NCI-H748 treated with DMSO at 0.1 percent for 48 hours (cell line): ENCODE measurements around the gene MMP28.
"Not testable (repeated sequence)": the region's sequence is repeated elsewhere in the genome, so short reads cannot be mapped to it uniquely, and the experiment has no call there.

Source experiments
- DNase-seq: peaks from one replicate; lab custom pipeline; 2025; lab: John Stamatoyannopoulos, UW

The MMP28 gene

GRCh38 chr17:35765756-35766488 is 29.5 kb downstream of the MMP28 start:
- DNase-seq = no peak

- DNase-seq = no peak
These were observed 30.2 kb downstream of the MMP28 start for GRCh38 chr17:35765086-35765710.

- peak; percentile 68 for DNase-seq
These were observed 31.1 kb downstream of the MMP28 start for GRCh38 chr17:35764123-35764991.

GRCh38 chr17:35763767-35764122 is 31.7 kb downstream of the MMP28 start:
- DNase-seq = no peak

- no peak for DNase-seq
These were observed 33.8 kb downstream of the MMP28 start for GRCh38 chr17:35761601-35762000.

GRCh38 chr17:35760587-35760986 is 34.9 kb downstream of the MMP28 start, which contains the start of gene C17orf50:
Gene C17orf50 (plus strand): TSS chr17:35760887. CDS start chr17:35760942, 55 bp downstream.
- no peak for DNase-seq

GRCh38 chr17:35757243-35757642 is 38.2 kb downstream of the MMP28 start:
- no peak for DNase-seq

GRCh38 chr17:35752945-35753764 is 42.3 kb downstream of the MMP28 start, which contains the start of gene GAS2L2:
Gene GAS2L2 (minus strand): TSS chr17:35753239. CDS start chr17:35752850, 389 bp downstream.
- no peak for DNase-seq

GRCh38 chr17:35752471-35752870 is 43.0 kb downstream of the MMP28 start:
- no peak for DNase-seq

GRCh38 chr17:35751541-35751940 is 43.9 kb downstream of the MMP28 start:
- DNase-seq = not testable (repeated sequence)

GRCh38 chr17:35750526-35751395 is 44.7 kb downstream of the MMP28 start:
- DNase-seq = no peak

GRCh38 chr17:35749560-35750412 is 45.7 kb downstream of the MMP28 start:
- DNase-seq = no peak

- DNase-seq = no peak
These were observed 46.5 kb downstream of the MMP28 start for GRCh38 chr17:35748979-35749378.

- no peak for DNase-seq
These were observed 47.0 kb downstream of the MMP28 start for GRCh38 chr17:35748341-35748841.

- DNase-seq = peak; percentile 44
These were observed 47.9 kb downstream of the MMP28 start for GRCh38 chr17:35747540-35748017.

GRCh38 chr17:35745749-35746320 is 49.6 kb downstream of the MMP28 start:
- DNase-seq = no peak

- DNase-seq = no peak
These were observed 50.2 kb downstream of the MMP28 start for GRCh38 chr17:35745246-35745645.

GRCh38 chr17:35744830-35745229 is 50.6 kb downstream of the MMP28 start:
- no peak for DNase-seq
